NCI-H1092 (cell line): ENCODE measurements around the gene NRIP3.
"Not testable (repeated sequence)": the region's sequence is repeated elsewhere in the genome, so short reads cannot be mapped to it uniquely, and the experiment has no call there.

Experiments used
- DNase-seq: peaks from one replicate; lab custom pipeline; 2025; lab: John Stamatoyannopoulos, UW

The NRIP3 gene

GRCh38 chr11:8971924-8972316, 31.9 kb downstream of the NRIP3 start:
- DNase-seq = no peak

GRCh38 chr11:8971196-8971923, 32.4 kb downstream of the NRIP3 start:
- no peak for DNase-seq

GRCh38 chr11:8967184-8967583, 36.6 kb downstream of the NRIP3 start:
- no peak for DNase-seq

- peak; percentile 85 for DNase-seq
Measured at GRCh38 chr11:8964324-8965320, 39.2 kb downstream of the NRIP3 start, which contains the start of gene TMEM9B. Gene TMEM9B (minus strand): TSS chr11:8964442. CDS start chr11:8964313, 129 bp downstream.

- DNase-seq = peak; percentile 83
Measured at GRCh38 chr11:8963569-8964323, 40.1 kb downstream of the NRIP3 start.

GRCh38 chr11:8962841-8963240, 41.0 kb downstream of the NRIP3 start:
- DNase-seq = no peak

GRCh38 chr11:8961401-8961800, 42.4 kb downstream of the NRIP3 start:
- no peak for DNase-seq

- DNase-seq = no peak
Measured at GRCh38 chr11:8959546-8960166, 44.1 kb downstream of the NRIP3 start.

- DNase-seq = no peak
Measured at GRCh38 chr11:8956860-8957259, 46.9 kb downstream of the NRIP3 start.

GRCh38 chr11:8948886-8949285, 54.9 kb downstream of the NRIP3 start:
- no peak for DNase-seq

- no peak for DNase-seq
Measured at GRCh38 chr11:8947230-8947943, 56.4 kb downstream of the NRIP3 start.

GRCh38 chr11:8942518-8943066, 61.2 kb downstream of the NRIP3 start, which contains the start of gene ASCL3:
Gene ASCL3 (minus strand): TSS chr11:8943016. CDS start chr11:8938161, 4,855 bp downstream.
- DNase-seq = no peak

GRCh38 chr11:8941341-8942103, 62.3 kb downstream of the NRIP3 start:
- DNase-seq = no peak

- no peak for DNase-seq
Measured at GRCh38 chr11:8937659-8938058, 66.1 kb downstream of the NRIP3 start.

GRCh38 chr11:8937159-8937558, 66.6 kb downstream of the NRIP3 start:
- DNase-seq = no peak

- DNase-seq = not testable (repeated sequence)
Measured at GRCh38 chr11:8935789-8936188, 68.0 kb downstream of the NRIP3 start.

- no peak for DNase-seq
Measured at GRCh38 chr11:8934742-8935488, 68.9 kb downstream of the NRIP3 start.

- no peak for DNase-seq
Measured at GRCh38 chr11:8933931-8934330, 69.9 kb downstream of the NRIP3 start.

GRCh38 chr11:8932564-8933180, 71.1 kb downstream of the NRIP3 start, which contains the start of gene C11orf16:
Gene C11orf16 (minus strand): TSS chr11:8932947. CDS start chr11:8932308, 639 bp downstream.
- DNase-seq = no peak
